ENCODE measurements around the gene PTCD2. TPM values are rescaled to one million over a fixed set of nuclear protein-coding genes. Genes with fewer than 3 reads are reported as not detected.

The PTCD2 gene
- total and polyA plus RNA-seq, 2 of the 8 experiments (the other 6 are each of a cell fraction or from before 2014, with no cell fraction given): 7.3 to 15.4 TPM

GRCh38 chr5:72307968-72308852, 12.0 kb upstream of the PTCD2 start (continued):
- TF ChIP-seq CBX8 (IDR thresholded peaks at IDR 0.05; ENCODE audit: borderline replicate concordance, low read depth, low read length): no peak
- TF ChIP-seq HDAC2 (IDR thresholded peaks at IDR 0.05; ENCODE audit: borderline replicate concordance in 1 of 2, low read depth in 2 of 2, low read length in 2 of 2): peak; percentile 97 to 98; a peak in 3 of 4 replicates
- TF ChIP-seq SUZ12 (IDR thresholded peaks at IDR 0.05; ENCODE audit: low read length): 0 out of 2 replicates have a peak, but pooled peaks have one; percentile 41

Data from H1 (cell line).